Mucosa of descending colon (tissue), 3 donors: ENCODE measurements around the gene FADD. TPM values are rescaled to one million over a fixed set of nuclear protein-coding genes. Genes with fewer than 3 reads are reported as not detected.

Experiments used
- ATAC-seq: fragments of 200-7000 bp; cut with Tn5 transposase; one replicate; pipeline ENCODE4 v1.9.1; 2020; ENCODE audit warnings: mild to moderate bottlenecking, moderate library complexity
- DNase-seq, 3 donors: peaks; one replicate each; pipeline ENCODE4 v3.0.0-alpha.2; 2020
- H3K36me3 ChIP-seq: fragments of 200-600 bp; one replicate; pipeline ENCODE4 v1.8.0; 2021; ENCODE audit warnings: low read depth, mild to moderate bottlenecking
- H3K4me1 ChIP-seq: fragments of 200-600 bp; one replicate; pipeline ENCODE4 v1.8.0; 2021; ENCODE audit warnings: low read depth, mild to moderate bottlenecking
- H3K4me3 ChIP-seq: fragments of 200-600 bp; one replicate; pipeline ENCODE4 v1.8.0; 2021; ENCODE audit warnings: mild to moderate bottlenecking
- H3K9me3 ChIP-seq: fragments of 200-600 bp; one replicate; pipeline ENCODE4 v1.8.0; 2021; ENCODE audit warnings: mild to moderate bottlenecking
- intact Hi-C, 2 donors: fragments of 100-400 bp; cut with DNase I in 1 of 2; cut with micrococcal nuclease in 1 of 2; formaldehyde crosslinking; loops; one replicate each; pipeline versions ENCODE4 v1.11.0 to v1.11.1; 2022; cut with DNase I, micrococcal nuclease
- total RNA-seq, 3 donors: library from RNA; stranded (reverse); fragmentation: NEBNext Ultra II Directional in 2 of 3; extraction: Animal tissue kit (Norgen Biotek cat#: 25700) in 2 of 3; gene quantifications; one replicate each; pipeline versions ENCODE4 v1.2.1 to v1.2.4, GENCODE V29; 2021 to 2023
- TF ChIP-seq, protein P1 (sequence below): fragments of 200-600 bp; IDR thresholded peaks from one replicate; pipeline ENCODE4 v1.8.0; 2022; ENCODE audit warnings: antibody characterized with exemption, mild to moderate bottlenecking
- donor health status: DM: no; HTN: no; CAD: no; lungs with moderate emphysema.
- donor health status: DM: no; HTN: no; CAD: no.
- donor health status: DM: no; HTN: yes; CAD: no.

Gene FADD
- total RNA-seq, 3 donors from 2014 or later, result 26.3 to 31.0 (median 26.9) TPM

DNA sequence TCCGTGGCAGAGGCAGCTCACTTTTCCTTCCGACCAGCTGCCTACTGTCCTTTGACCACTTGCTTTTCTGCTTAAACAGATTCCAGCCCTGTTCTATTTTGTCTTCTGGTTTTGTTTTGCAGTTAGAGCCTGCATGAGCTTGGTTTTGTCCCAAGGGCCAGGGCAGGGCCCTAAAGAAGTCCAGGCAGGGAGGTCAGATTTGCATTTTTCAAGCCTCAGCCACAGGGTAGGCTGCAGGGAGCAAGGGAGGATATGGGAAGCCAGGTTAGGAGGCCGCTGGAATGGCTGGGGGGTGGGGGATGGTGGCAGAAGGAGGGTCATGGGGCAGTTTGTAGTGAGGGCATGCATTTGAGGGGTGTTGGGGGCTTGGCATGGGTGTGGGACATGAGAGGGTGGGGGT is 23.1 kb downstream of the FADD start:
- ATAC-seq (peak; percentile 35), DNase-seq (peak in 2 of 3 donors; percentile 26 to 53)
- Histone ChIP-seq H3K4me3 (no peak overlapping the region), H3K9me3 (no peaks in the 10 kb centered on the region), H3K4me1 (peaks cover 24% of the 10 kb centered on the region), H3K36me3 (no peaks in the 10 kb centered on the region)
- TF ChIP-seq, protein P1, sequence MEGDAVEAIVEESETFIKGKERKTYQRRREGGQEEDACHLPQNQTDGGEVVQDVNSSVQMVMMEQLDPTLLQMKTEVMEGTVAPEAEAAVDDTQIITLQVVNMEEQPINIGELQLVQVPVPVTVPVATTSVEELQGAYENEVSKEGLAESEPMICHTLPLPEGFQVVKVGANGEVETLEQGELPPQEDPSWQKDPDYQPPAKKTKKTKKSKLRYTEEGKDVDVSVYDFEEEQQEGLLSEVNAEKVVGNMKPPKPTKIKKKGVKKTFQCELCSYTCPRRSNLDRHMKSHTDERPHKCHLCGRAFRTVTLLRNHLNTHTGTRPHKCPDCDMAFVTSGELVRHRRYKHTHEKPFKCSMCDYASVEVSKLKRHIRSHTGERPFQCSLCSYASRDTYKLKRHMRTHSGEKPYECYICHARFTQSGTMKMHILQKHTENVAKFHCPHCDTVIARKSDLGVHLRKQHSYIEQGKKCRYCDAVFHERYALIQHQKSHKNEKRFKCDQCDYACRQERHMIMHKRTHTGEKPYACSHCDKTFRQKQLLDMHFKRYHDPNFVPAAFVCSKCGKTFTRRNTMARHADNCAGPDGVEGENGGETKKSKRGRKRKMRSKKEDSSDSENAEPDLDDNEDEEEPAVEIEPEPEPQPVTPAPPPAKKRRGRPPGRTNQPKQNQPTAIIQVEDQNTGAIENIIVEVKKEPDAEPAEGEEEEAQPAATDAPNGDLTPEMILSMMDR, result no peak
- intact Hi-C loops, result no loop called here

DNA sequence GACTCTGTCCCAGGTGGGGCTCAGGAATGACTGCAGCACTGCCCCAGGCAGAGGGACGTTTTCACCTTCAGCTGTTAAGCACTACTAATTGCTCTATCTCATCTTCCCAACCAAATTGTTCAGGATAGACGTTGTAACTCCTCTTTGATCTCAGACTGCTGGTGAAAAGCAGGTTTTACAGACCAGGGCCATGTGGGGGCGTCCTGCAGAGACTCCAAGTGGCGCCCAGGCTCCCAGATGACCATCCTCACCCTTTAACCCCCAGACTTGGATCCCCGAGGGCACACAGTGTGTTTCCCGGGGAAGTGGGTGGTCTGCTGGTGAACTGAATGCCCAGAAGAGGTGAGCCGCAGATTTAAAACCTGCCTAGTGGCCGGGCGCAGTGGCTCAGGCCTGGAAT is 23.9 kb downstream of the FADD start:
- peaks cover 24% of the 10 kb centered on the region for H3K4me1 ChIP-seq

DNA sequence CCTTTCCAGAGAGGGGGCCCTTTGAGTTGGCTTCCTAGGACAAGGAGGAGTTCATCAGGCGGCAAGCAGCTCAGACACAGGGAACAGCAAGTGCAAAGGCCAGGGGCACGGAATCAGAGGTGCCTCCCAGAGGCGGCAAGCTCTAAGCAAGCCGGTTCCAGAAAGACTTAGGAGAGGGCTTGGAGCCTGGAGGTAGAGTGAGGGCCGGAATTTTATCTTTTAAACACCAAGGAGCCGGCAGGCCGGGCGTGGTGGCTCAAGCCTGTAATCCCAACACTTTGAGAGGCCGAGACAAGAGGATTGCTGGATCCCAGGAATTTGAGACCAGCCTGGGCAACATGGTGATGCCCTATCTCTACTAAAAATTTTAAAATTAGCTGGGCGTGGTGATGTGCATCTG is 26.6 kb downstream of the FADD start:
- H3K36me3 ChIP-seq, result no peaks in the 10 kb centered on the region
- peaks cover 24% of the 10 kb centered on the region for H3K4me1 ChIP-seq
- TF ChIP-seq, protein P1, result no peak
- H3K4me3 ChIP-seq, result no peak overlapping the region
- intact Hi-C loops, result no loop called here
- ATAC-seq (no peak), DNase-seq (no peak)
- H3K9me3 ChIP-seq, result no peaks in the 10 kb centered on the region

More for the DNA sequence above, 23.9 kb downstream of the FADD start:
- H3K36me3 ChIP-seq, result no peaks in the 10 kb centered on the region
- intact Hi-C loops, result no loop called here
- ATAC-seq, result peak; percentile 7
- DNase-seq, result no peak
- TF ChIP-seq, protein P1, result no peak
- no peaks in the 10 kb centered on the region for H3K9me3 ChIP-seq
- no peak overlapping the region for H3K4me3 ChIP-seq

DNA sequence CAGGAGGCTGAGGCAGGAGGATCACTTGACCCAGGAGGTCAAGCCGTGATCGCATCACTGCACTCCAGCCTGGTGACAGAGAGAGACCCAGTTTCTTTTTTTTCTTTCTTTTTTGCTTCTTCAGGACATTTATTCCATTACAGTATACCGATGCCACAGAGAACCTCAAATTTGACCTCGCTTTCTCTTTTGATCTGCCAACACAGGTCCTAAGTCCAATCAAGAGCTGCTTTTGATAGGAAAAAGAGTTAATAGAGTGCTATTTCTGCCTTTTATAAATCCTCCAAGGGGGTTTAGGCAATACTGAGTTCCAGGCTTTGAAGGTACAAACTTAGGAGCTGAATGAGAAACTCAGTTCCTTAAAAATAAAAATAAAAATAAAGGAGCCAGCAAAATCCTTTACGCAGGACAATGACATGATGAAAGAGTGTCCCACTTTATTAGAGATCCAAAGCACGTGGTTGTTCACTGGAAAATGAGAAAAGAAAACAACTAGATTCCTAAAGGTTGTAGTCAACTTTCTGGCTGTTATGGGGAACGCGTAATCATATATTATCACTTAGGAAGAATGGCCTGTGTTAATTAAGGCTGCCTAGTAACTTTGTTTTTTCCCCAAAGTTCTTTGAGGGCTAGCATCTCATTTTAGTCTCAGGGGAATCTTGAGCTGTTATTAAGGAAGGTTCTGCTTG is 27.2 kb downstream of the FADD start:
- peaks cover 23% of the 10 kb centered on the region for H3K4me1 ChIP-seq
- TF ChIP-seq, protein P1, result no peak
- H3K4me3 ChIP-seq, result no peak overlapping the region
- DNase-seq (no peak), ATAC-seq (no peak)
- intact Hi-C loops, result no loop called here
- no peaks in the 10 kb centered on the region for H3K36me3 ChIP-seq
- no peaks in the 10 kb centered on the region for H3K9me3 ChIP-seq

DNA sequence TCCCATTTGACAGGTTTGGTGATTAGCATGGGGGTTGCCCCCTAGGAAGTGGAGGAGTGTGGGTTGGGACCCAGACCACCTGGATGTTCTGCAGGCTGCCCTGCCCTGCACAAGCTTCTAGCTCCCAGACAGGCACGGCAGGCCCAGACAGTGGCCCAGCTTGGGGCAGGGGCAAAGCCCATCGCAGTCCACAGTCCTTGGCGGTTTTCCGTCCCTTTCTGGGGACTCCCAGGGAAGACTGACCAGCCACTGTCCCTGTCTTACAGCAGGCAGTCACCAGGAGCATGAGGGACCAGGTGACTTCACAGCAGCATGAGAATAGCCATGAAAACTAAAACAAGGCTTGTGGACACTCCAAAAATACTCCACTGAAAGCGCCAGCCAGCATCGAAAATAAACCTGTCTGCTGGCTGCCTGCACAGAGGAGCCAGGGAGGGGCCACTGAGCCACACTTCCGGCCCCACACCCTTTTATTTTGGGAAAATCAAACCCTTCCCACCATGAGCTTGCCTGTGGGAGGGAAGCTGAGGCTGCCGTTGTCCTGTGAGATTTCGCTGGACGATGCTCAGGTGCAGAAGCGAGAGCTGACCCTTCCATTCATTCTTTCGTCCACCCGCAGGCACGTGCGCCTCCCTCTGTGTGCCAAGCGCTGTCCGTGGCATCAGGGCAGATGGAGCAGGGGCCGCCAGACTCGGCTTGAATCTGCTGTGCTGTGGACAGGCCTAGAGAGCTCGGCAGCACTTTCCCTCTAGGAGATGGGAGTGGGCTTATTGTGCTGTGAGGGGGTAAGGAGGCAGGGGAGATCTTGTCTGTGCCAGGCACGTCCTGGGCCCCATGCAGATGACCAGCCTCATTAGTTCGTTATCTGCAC is 28.0 kb downstream of the FADD start:
- peaks cover 19% of the 10 kb centered on the region for H3K4me1 ChIP-seq
- intact Hi-C loops, result no loop called here
- DNase-seq (no peak), ATAC-seq (no peak)
- H3K9me3 ChIP-seq, result no peaks in the 10 kb centered on the region
- H3K4me3 ChIP-seq, result no peak overlapping the region
- H3K36me3 ChIP-seq, result no peaks in the 10 kb centered on the region
- TF ChIP-seq, protein P1, result no peak
